HG02970 (cell line): ENCODE measurements around the gene PGAM2.
A peak's percentile ranks its signal among the peaks of the same experiment; 100 is the strongest.
"Not testable (repeated sequence)": the region's sequence is repeated elsewhere in the genome, so short reads cannot be mapped to it uniquely, and the experiment has no call there.

ENCODE experiments used
- ATAC-seq: cut with Tn5 transposase; IDR thresholded peaks from one replicate; pipeline ENCODE4 v1.9.1; 2021; ENCODE audit warnings: mild to moderate bottlenecking, moderate library complexity, moderate number of reproducible peaks; ENCODE audit not compliant: unreplicated experiment, low FRiP score

PGAM2 gene

GRCh38 chr7:44033971-44034844, 31.2 kb downstream of the PGAM2 start:
- not testable (repeated sequence) for ATAC-seq

DNA sequence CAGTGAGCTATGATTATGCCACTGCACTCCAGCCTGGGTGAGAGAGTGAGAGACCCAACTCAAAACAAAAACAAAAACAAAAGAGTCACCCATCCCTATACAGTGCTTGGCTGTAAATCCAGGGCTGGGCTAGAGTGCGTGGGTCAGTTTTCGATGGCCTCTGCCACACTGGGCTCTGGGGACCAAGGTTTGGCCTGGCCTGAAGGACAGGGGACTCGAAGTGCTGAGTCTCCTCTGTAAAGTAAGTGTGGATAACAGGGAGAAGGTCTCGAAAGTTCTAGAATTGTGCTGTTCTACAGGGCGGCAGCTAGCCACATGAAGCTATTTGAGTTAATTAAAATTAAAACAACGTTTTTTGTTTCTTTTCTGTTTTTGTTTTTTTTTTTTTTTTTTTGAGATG, 33.3 kb downstream of the PGAM2 start:
- not testable (repeated sequence) for ATAC-seq

- ATAC-seq: not testable (repeated sequence)
These were observed 34.0 kb downstream of the PGAM2 start for GRCh38 chr7:44031319-44031718.

- not testable (repeated sequence) for ATAC-seq
These were observed 35.3 kb downstream of the PGAM2 start for GRCh38 chr7:44030029-44030428.

GRCh38 chr7:44029433-44029832, 35.9 kb downstream of the PGAM2 start:
- ATAC-seq: not testable (repeated sequence)

GRCh38 chr7:44022796-44023467, 42.4 kb downstream of the PGAM2 start:
- not testable (repeated sequence) for ATAC-seq

DNA sequence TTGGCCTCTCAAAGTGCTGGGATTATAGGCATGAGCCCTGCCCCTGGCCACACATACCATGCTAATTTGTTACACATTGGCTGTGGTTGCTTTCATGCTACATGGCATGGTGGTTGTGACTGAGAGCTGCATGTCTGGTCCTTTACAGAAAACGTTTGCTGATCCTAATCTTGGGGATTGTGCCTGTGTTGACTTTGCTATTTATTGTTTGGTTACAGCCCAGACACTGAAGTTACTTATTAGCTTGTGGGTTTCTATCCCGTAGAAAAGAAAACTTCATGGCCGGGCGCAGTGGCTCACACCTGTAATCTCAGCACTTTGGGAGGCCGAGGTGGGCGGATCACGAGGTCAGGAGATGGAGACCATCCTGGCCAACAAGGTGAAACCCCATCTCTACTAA, 43.3 kb downstream of the PGAM2 start:
- not testable (repeated sequence) for ATAC-seq

- ATAC-seq: not testable (repeated sequence)
These were observed 45.5 kb downstream of the PGAM2 start for GRCh38 chr7:44019825-44020224.

- peak; percentile 96 for ATAC-seq
These were observed 46.2 kb downstream of the PGAM2 start for GRCh38 chr7:44018857-44019807.

GRCh38 chr7:44015090-44015489, 50.3 kb downstream of the PGAM2 start:
- ATAC-seq: not testable (repeated sequence)
